ENCODE data around the gene MGARP. TPM values are rescaled to one million over a fixed set of nuclear protein-coding genes. Genes with fewer than 3 reads are reported as not detected.
A peak's percentile ranks its signal among the peaks of the same experiment; 100 is the strongest.

Gene MGARP
- total and polyA plus RNA-seq, 2 experiments from 2014 or later, result 2.1 to 2.9 TPM

- no peaks in the 10 kb centered on the region for H3K9me2 ChIP-seq (ENCODE audit: insufficient read depth)
- H3K27me3 ChIP-seq (replicated peaks; ENCODE audit: insufficient read depth), result no peaks in the 10 kb centered on the region
- peaks cover 29% of the 10 kb centered on the region for H3F3A ChIP-seq (ENCODE audit: insufficient read depth)
- H3K9ac ChIP-seq, result no peak overlapping the region
- no peak overlapping the region for H3K4me2 ChIP-seq (ENCODE audit: unreplicated experiment)
- no peak for DNase-seq
- WGBS, 2 experiments (ENCODE audit: low coverage in 1 of 2, low lambda C conversion rate in 2 of 2, missing lambda C conversion rate in 2 of 2), result 99% methylated on average over 7 of the region's 7 CpGs
- no peak overlapping the region for H3K4me3 ChIP-seq
- H4K20me1 ChIP-seq (ENCODE audit: insufficient read depth), result no peaks in the 10 kb centered on the region
- no peak overlapping the region for H2AFZ ChIP-seq
- peaks cover 17% of the 10 kb centered on the region for H3K36me3 ChIP-seq (ENCODE audit: low read depth)
- no peaks in the 10 kb centered on the region for H3K79me2 ChIP-seq (ENCODE audit: insufficient read depth)
- peaks cover 23% of the 10 kb centered on the region for H3K4me1 ChIP-seq (ENCODE audit: insufficient read depth)
- in situ Hi-C loops (cut with MboI), result no loop called here
- TF ChIP-seq EZH2phosphoT487 (IDR thresholded peaks at IDR 0.05; ENCODE audit: insufficient read depth, low read depth), result no peak
- TF ChIP-seq EZH2 (IDR thresholded peaks at IDR 0.05; ENCODE audit: insufficient read depth, poor library complexity, severe bottlenecking), result no peak
- H3K9me3 ChIP-seq (ENCODE audit: low read depth), result no peaks in the 10 kb centered on the region
- H3K27ac ChIP-seq, result no peak overlapping the region
Observed at GRCh38 chr4:139286186-139286698, 6.2 kb upstream of the MGARP start.

DNA sequence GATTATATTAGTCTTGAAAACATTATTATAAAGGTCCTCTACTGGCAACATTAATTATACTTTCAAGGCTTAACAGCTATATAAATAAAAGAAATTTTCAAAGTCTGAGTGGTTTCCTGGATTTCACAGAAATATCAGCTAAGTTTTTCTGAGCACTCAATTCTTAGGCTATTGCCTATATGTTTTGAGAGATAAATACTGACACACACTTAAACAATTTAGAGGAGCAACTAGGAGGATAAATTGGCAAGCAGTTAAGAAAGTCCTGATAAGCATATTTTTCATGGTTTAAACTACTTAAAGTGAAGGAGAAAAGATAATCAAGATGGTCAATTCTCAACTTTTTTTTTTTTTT is 2.7 kb upstream of the MGARP start:
- Histone ChIP-seq H3K27ac (peak overlapping the region; percentile 53), H3K79me2 (ENCODE audit: insufficient read depth) (no peaks in the 10 kb centered on the region), H3K4me3 (peak overlapping the region; percentile 32), H2AFZ (peak overlapping the region; percentile 48), H3K4me1 (ENCODE audit: insufficient read depth) (peaks cover 25% of the 10 kb centered on the region), H3K9ac (peak overlapping the region; percentile 32), H3K27me3 (replicated peaks; ENCODE audit: insufficient read depth) (no peaks in the 10 kb centered on the region), H3K36me3 (ENCODE audit: low read depth) (no peaks in the 10 kb centered on the region), H3K9me3 (ENCODE audit: low read depth) (no peaks in the 10 kb centered on the region), H4K20me1 (ENCODE audit: insufficient read depth) (no peaks in the 10 kb centered on the region), H3F3A (ENCODE audit: insufficient read depth) (peaks cover 33% of the 10 kb centered on the region), H3K9me2 (ENCODE audit: insufficient read depth) (no peaks in the 10 kb centered on the region), H3K4me2 (ENCODE audit: unreplicated experiment) (peak overlapping the region; percentile 80)
- in situ Hi-C loops (cut with MboI), result no loop called here
- no peak for TF ChIP-seq EZH2 (IDR thresholded peaks at IDR 0.05; ENCODE audit: insufficient read depth, poor library complexity, severe bottlenecking)
- TF ChIP-seq EZH2phosphoT487 (IDR thresholded peaks at IDR 0.05; ENCODE audit: insufficient read depth, low read depth), result no peak
- DNase-seq, result peak; percentile 31

DNA sequence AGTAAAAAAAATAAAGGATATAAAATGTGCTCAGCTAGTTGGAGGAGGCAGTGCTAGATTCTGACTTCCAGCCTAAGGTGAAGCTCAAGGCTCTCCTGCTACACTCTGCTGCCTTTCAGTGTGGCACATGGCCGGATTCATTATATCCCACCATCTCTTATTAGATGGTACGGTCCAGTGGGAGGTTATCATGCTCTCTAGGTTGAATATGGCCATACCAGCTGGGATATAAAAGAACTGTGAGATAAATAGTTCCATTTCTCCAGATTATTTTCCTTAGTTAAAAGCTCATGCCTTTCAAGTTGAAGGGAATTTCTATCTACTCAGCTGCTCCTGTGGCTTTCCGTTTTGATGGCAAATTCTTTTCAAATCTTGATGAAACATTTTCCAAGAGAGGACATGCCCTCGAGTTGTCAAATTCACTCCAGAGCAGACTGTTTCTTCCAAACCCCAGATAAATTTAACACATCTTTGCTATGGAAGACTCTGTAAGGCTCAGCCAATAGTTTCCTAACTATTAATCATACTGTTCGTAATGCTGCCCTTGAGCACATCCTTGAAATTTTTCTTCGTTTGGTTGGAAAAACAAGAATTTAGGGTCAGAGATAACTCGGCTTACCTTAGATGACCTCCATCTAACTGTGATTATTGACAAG is 2.2 kb upstream of the MGARP start:
- peak; percentile 55 for DNase-seq
- Histone ChIP-seq H3K4me1 (ENCODE audit: insufficient read depth) (peaks cover 25% of the 10 kb centered on the region), H3K9me2 (ENCODE audit: insufficient read depth) (no peaks in the 10 kb centered on the region), H3K9me3 (ENCODE audit: low read depth) (no peaks in the 10 kb centered on the region), H3F3A (ENCODE audit: insufficient read depth) (peaks cover 33% of the 10 kb centered on the region), H4K20me1 (ENCODE audit: insufficient read depth) (no peaks in the 10 kb centered on the region), H3K4me3 (peak overlapping the region; percentile 32), H3K79me2 (ENCODE audit: insufficient read depth) (no peaks in the 10 kb centered on the region), H3K4me2 (ENCODE audit: unreplicated experiment) (peak overlapping the region; percentile 80), H3K9ac (peak overlapping the region; percentile 32), H3K27me3 (replicated peaks; ENCODE audit: insufficient read depth) (no peaks in the 10 kb centered on the region), H3K36me3 (ENCODE audit: low read depth) (no peaks in the 10 kb centered on the region), H2AFZ (peak overlapping the region; percentile 48), H3K27ac (peak overlapping the region; percentile 53)
- TF ChIP-seq EZH2phosphoT487 (IDR thresholded peaks at IDR 0.05; ENCODE audit: insufficient read depth, low read depth) (no peak), EZH2 (IDR thresholded peaks at IDR 0.05; ENCODE audit: insufficient read depth, poor library complexity, severe bottlenecking) (no peak)
- WGBS, 2 experiments (ENCODE audit: low coverage in 1 of 2, low lambda C conversion rate in 2 of 2, missing lambda C conversion rate in 2 of 2), result 21 to 22% methylated on average over 7 of the region's 7 CpGs
- in situ Hi-C loops (cut with MboI), result no loop called here

DNA sequence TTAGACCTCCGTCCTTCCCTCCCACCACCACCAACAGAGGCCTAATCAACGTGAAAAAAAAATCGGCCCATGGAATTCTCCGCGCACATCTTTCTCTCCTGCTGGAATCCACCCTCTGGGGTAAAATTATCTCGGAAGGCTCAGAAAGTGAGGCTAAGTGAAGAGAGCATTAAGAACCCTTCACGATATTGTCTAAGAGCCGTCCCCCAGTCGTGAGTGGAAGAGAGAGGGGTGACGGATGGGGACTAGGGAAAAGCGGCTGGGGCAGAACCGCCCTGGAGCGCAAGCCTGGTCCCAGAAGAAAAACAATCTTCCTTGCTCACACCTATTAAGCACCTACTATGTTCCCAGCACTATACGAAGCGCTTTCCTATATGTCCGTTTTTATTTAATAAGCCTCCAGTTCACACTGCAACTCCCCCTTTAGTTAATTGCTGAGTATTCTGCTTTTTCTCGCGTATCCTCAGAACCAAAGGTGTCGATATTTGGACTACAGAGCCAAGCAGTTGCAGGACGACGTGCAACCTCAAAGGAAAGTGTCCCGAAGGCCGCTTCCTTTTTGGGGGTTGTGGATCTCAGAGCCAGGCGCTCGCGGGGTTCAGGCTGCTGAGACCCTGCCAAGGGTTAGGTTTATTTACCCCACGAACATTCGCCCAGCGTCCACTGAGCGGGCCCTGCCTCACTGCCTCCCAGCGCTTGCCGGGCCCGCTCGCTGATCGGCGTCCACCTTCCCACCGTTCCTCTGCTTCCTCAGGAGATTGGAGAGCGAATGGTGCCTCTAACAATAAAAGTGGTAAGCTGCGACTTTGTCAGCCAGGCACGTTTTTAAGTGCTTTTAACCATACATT is 889 bp downstream of the MGARP start:
- peak overlapping the region; percentile 65 for H2AFZ ChIP-seq
- in situ Hi-C loops (cut with MboI), result no loop called here
- no peaks in the 10 kb centered on the region for H3K79me2 ChIP-seq (ENCODE audit: insufficient read depth)
- H3K27ac ChIP-seq, result no peak overlapping the region
- no peak for DNase-seq
- no peaks in the 10 kb centered on the region for H3K9me2 ChIP-seq (ENCODE audit: insufficient read depth)
- 54 to 57% methylated on average over 40 of the region's 40 CpGs for WGBS, 2 experiments (ENCODE audit: low coverage in 1 of 2, low lambda C conversion rate in 2 of 2, missing lambda C conversion rate in 2 of 2)
- H3K9ac ChIP-seq, result no peak overlapping the region
- no peaks in the 10 kb centered on the region for H3K9me3 ChIP-seq (ENCODE audit: low read depth)
- H4K20me1 ChIP-seq (ENCODE audit: insufficient read depth), result no peaks in the 10 kb centered on the region
- peaks cover 28% of the 10 kb centered on the region for H3F3A ChIP-seq (ENCODE audit: insufficient read depth)
- no peaks in the 10 kb centered on the region for H3K36me3 ChIP-seq (ENCODE audit: low read depth)
- no peaks in the 10 kb centered on the region for H3K27me3 ChIP-seq (replicated peaks; ENCODE audit: insufficient read depth)
- no peak overlapping the region for H3K4me2 ChIP-seq (ENCODE audit: unreplicated experiment)
- H3K4me1 ChIP-seq (ENCODE audit: insufficient read depth), result peaks cover 25% of the 10 kb centered on the region
- H3K4me3 ChIP-seq, result peak overlapping the region; percentile 23; the same call in 1 of the 2 replicates
- no peak for TF ChIP-seq EZH2phosphoT487 (IDR thresholded peaks at IDR 0.05; ENCODE audit: insufficient read depth, low read depth)
- TF ChIP-seq EZH2 (IDR thresholded peaks at IDR 0.05; ENCODE audit: insufficient read depth, poor library complexity, severe bottlenecking), result no peak

Data from GM23248 (cell line).